Naive B cell (primary cell): ENCODE results near the gene AOC3. TPM values are rescaled to one million over a fixed set of nuclear protein-coding genes. Genes with fewer than 3 reads are reported as not detected.

ENCODE experiments used
- ATAC-seq, 2 donors: fragments of 150-1000 bp; cut with Tn5 transposase; 2 replicates each; pipeline ENCODE4 v1.10.0; 2021; ENCODE audit warnings: low read depth in 2 of 2, mild to moderate bottlenecking in 2 of 2, moderate library complexity in 2 of 2
- DNase-seq: peaks from one replicate; pipeline ENCODE4 v3.0.0; 2022
- H3K27ac Mint-ChIP-seq, 6 donors: one replicate each; pipeline ENCODE4 v1.8.0; 2020 to 2022; ENCODE audit warnings: mild to moderate bottlenecking in 6 of 6, mixed read lengths in 6 of 6, moderate library complexity in 5 of 6, inconsistent platforms in 2 of 6
- H3K27me3 Mint-ChIP-seq, 3 donors: one replicate each; pipeline ENCODE4 v1.8.0; 2021 to 2022; ENCODE audit warnings: mixed read lengths in 3 of 3, mild to moderate bottlenecking in 1 of 3
- H3K36me3 Mint-ChIP-seq, 2 donors: one replicate each; pipeline ENCODE4 v1.8.0; 2020 to 2022; ENCODE audit warnings: mixed read lengths in 2 of 2, inconsistent platforms in 1 of 2, mild to moderate bottlenecking in 1 of 2
- H3K4me1 Mint-ChIP-seq, 3 donors: one replicate each; pipeline ENCODE4 v1.8.0; 2020 to 2022; ENCODE audit warnings: mixed read lengths in 3 of 3, inconsistent platforms in 1 of 3, mild to moderate bottlenecking in 1 of 3, moderate library complexity in 1 of 3
- H3K4me3 Mint-ChIP-seq, 8 donors: one replicate each; pipeline ENCODE4 v1.8.0; 2020 to 2022; ENCODE audit warnings: mild to moderate bottlenecking in 8 of 8, mixed read lengths in 8 of 8, moderate library complexity in 8 of 8, inconsistent platforms in 2 of 8
- H3K9me3 Mint-ChIP-seq, 7 donors: one replicate each; pipeline ENCODE4 v1.8.0; 2020 to 2022; ENCODE audit warnings: mixed read lengths in 7 of 7, mild to moderate bottlenecking in 5 of 7, inconsistent platforms in 2 of 7, moderate library complexity in 1 of 7
- polyA plus RNA-seq, 6 donors: library from polyadenylated mRNA; unstranded; fragments of 300-500 nt; fragmentation: Illumina TruSeq; gene quantifications; one replicate each; pipeline ENCODE4 v1.2.3, GENCODE V29; 2021; ENCODE audit warnings: low read depth in 6 of 6

The AOC3 gene
- polyA plus RNA-seq, 6 donors from 2014 or later: not detected

GRCh38 chr17:42832213-42832933 is 18.6 kb upstream of the AOC3 start:
- Mint-ChIP-seq H3K4me1 (peaks cover 20 to 32% (median 28%) of the 10 kb centered on the region in 3 donors), H3K27ac (peak overlapping the region; percentile 99 to 100 (median 99)), H3K4me3 (peak overlapping the region; percentile 93 to 98 (median 97)), H3K9me3 (no peaks in the 10 kb centered on the region), H3K27me3 (no peaks in the 10 kb centered on the region), H3K36me3 (no peaks in the 10 kb centered on the region)
- DNase-seq (no peak), ATAC-seq (peak; percentile 5 to 7)

- H3K9me3 Mint-ChIP-seq: no peaks in the 10 kb centered on the region
- H3K4me1 Mint-ChIP-seq: peaks cover 23 to 32% (median 28%) of the 10 kb centered on the region in 3 donors
- peak; percentile 90 to 92 for ATAC-seq
- peak within 1 kb of the TSS; percentile 99 to 100 (median 99) for H3K27ac Mint-ChIP-seq
- H3K27me3 Mint-ChIP-seq: no peaks in the 10 kb centered on the region
- H3K4me3 Mint-ChIP-seq: peak within 1 kb of the TSS; percentile 93 to 98 (median 97)
- peak; percentile 91 for DNase-seq
- H3K36me3 Mint-ChIP-seq: peaks cover 0 to 6% of the 10 kb centered on the region in 2 donors
Observed at GRCh38 chr17:42832934-42833766, 17.8 kb upstream of the AOC3 start, which contains the start of gene PSME3. PSME3 (plus strand) TSS chr17:42833397; CDS start chr17:42833632, 235 bp downstream.

GRCh38 chr17:42833767-42834422 is 17.1 kb upstream of the AOC3 start:
- Mint-ChIP-seq H3K4me1 (peaks cover 26 to 32% (median 28%) of the 10 kb centered on the region in 3 donors), H3K36me3 (peaks cover 3 to 6% of the 10 kb centered on the region in 2 donors), H3K27ac (peak overlapping the region; percentile 95 to 100 (median 99)), H3K27me3 (no peaks in the 10 kb centered on the region), H3K9me3 (no peaks in the 10 kb centered on the region), H3K4me3 (peak overlapping the region; percentile 93 to 98 (median 97))
- DNase-seq: no peak
- ATAC-seq: no peak

- no peak overlapping the region for H3K27ac Mint-ChIP-seq
- H3K4me3 Mint-ChIP-seq: peak overlapping the region in 3 of 8 donors; percentile 22 to 97 (median 51)
- H3K36me3 Mint-ChIP-seq: peaks cover 6 to 9% of the 10 kb centered on the region in 2 donors
- DNase-seq (no peak), ATAC-seq (no peak)
- H3K9me3 Mint-ChIP-seq: no peaks in the 10 kb centered on the region
- H3K4me1 Mint-ChIP-seq: peaks cover 28 to 32% (median 29%) of the 10 kb centered on the region in 3 donors
- H3K27me3 Mint-ChIP-seq: no peaks in the 10 kb centered on the region
Observed at GRCh38 chr17:42835732-42836131, 15.3 kb upstream of the AOC3 start.

- DNase-seq (no peak), ATAC-seq (no peak)
- H3K4me1 Mint-ChIP-seq: peaks cover 6 to 11% (median 8%) of the 10 kb centered on the region in 3 donors
- no peaks in the 10 kb centered on the region for H3K27me3 Mint-ChIP-seq
- H3K4me3 Mint-ChIP-seq: peak overlapping the region in 1 of 8 donors; percentile 42
- peak overlapping the region in 1 of 6 donors; percentile 83 for H3K27ac Mint-ChIP-seq
- H3K36me3 Mint-ChIP-seq: peaks cover 6 to 18% of the 10 kb centered on the region in 2 donors
- no peaks in the 10 kb centered on the region for H3K9me3 Mint-ChIP-seq
Observed at GRCh38 chr17:42841975-42842685, 8.9 kb upstream of the AOC3 start.

GRCh38 chr17:42843358-42843934 is 7.6 kb upstream of the AOC3 start:
- no peaks in the 10 kb centered on the region for H3K27me3 Mint-ChIP-seq
- H3K4me1 Mint-ChIP-seq: peaks cover 4 to 11% (median 9%) of the 10 kb centered on the region in 3 donors
- peaks cover 0 to 18% of the 10 kb centered on the region in 2 donors for H3K36me3 Mint-ChIP-seq
- ATAC-seq (peak; percentile 48 to 53), DNase-seq (peak; percentile 27)
- H3K4me3 Mint-ChIP-seq: no peak overlapping the region
- H3K27ac Mint-ChIP-seq: peak overlapping the region in 4 of 6 donors; percentile 13 to 49 (median 36)
- H3K9me3 Mint-ChIP-seq: no peaks in the 10 kb centered on the region

GRCh38 chr17:42844271-42844670 is 6.7 kb upstream of the AOC3 start, which contains the start of gene AOC2:
AOC2 (plus strand) TSS chr17:42844580; CDS start chr17:42844627, 47 bp downstream.
- Mint-ChIP-seq H3K4me3 (no peak within 1 kb of the TSS), H3K27me3 (no peaks in the 10 kb centered on the region), H3K27ac (peak within 1 kb of the TSS in 4 of 6 donors; percentile 13 to 49 (median 41)), H3K9me3 (no peaks in the 10 kb centered on the region), H3K4me1 (peaks cover 0 to 11% (median 7%) of the 10 kb centered on the region in 3 donors), H3K36me3 (peaks cover 0 to 11% of the 10 kb centered on the region in 2 donors)
- ATAC-seq: no peak
- DNase-seq: no peak

- H3K36me3 Mint-ChIP-seq: peaks cover 0 to 9% of the 10 kb centered on the region in 2 donors
- H3K4me3 Mint-ChIP-seq: no peak overlapping the region
- H3K27me3 Mint-ChIP-seq: no peaks in the 10 kb centered on the region
- peaks cover 0 to 11% (median 7%) of the 10 kb centered on the region in 3 donors for H3K4me1 Mint-ChIP-seq
- ATAC-seq (no peak), DNase-seq (no peak)
- peak overlapping the region in 1 of 6 donors; percentile 49 for H3K27ac Mint-ChIP-seq
- H3K9me3 Mint-ChIP-seq: no peaks in the 10 kb centered on the region
Observed at GRCh38 chr17:42844761-42845555, 6.0 kb upstream of the AOC3 start.

- Mint-ChIP-seq H3K27ac (peak overlapping the region in 3 of 6 donors; percentile 49 to 92 (median 65)), H3K9me3 (no peaks in the 10 kb centered on the region), H3K36me3 (peaks cover 0 to 9% of the 10 kb centered on the region in 2 donors), H3K27me3 (no peaks in the 10 kb centered on the region), H3K4me3 (no peak overlapping the region), H3K4me1 (peaks cover 0 to 11% (median 7%) of the 10 kb centered on the region in 3 donors)
- DNase-seq: no peak
- ATAC-seq: no peak
Observed at GRCh38 chr17:42845556-42845917, 5.5 kb upstream of the AOC3 start.

- H3K36me3 Mint-ChIP-seq: peaks cover 0 to 9% of the 10 kb centered on the region in 2 donors
- DNase-seq (no peak), ATAC-seq (no peak)
- peak overlapping the region in 3 of 6 donors; percentile 54 to 92 (median 61) for H3K27ac Mint-ChIP-seq
- H3K27me3 Mint-ChIP-seq: no peaks in the 10 kb centered on the region
- peak overlapping the region in 1 of 8 donors; percentile 4 for H3K4me3 Mint-ChIP-seq
- peaks cover 0 to 11% (median 7%) of the 10 kb centered on the region in 3 donors for H3K4me1 Mint-ChIP-seq
- no peaks in the 10 kb centered on the region for H3K9me3 Mint-ChIP-seq
Observed at GRCh38 chr17:42845918-42846593, 4.9 kb upstream of the AOC3 start.

- no peak overlapping the region for H3K4me3 Mint-ChIP-seq
- peak overlapping the region in 1 of 6 donors; percentile 70 for H3K27ac Mint-ChIP-seq
- H3K9me3 Mint-ChIP-seq: no peaks in the 10 kb centered on the region
- ATAC-seq (no peak), DNase-seq (no peak)
- H3K27me3 Mint-ChIP-seq: no peaks in the 10 kb centered on the region
- H3K36me3 Mint-ChIP-seq: peaks cover 0 to 9% of the 10 kb centered on the region in 2 donors
- H3K4me1 Mint-ChIP-seq: peaks cover 0 to 11% (median 7%) of the 10 kb centered on the region in 3 donors
Observed at GRCh38 chr17:42846594-42847280, 4.3 kb upstream of the AOC3 start.
